ENCODE data around the gene MTUS2.

- TF ChIP-seq POLR2A (IDR thresholded peaks at IDR 0.05) (no peak), POLR2AphosphoS5 (IDR thresholded peaks at IDR 0.05) (no peak), CTCF (IDR thresholded peaks at IDR 0.05) (no peak), EP300 (IDR thresholded peaks at IDR 0.05; ENCODE audit: low read depth) (no peak)
These were observed 683.1 kb downstream of the MTUS2 start for GRCh38 chr13:29503041-29503837.
